CD4-positive, alpha-beta T cell treated with Interleukin-21 for 1 hour (primary cell): Measurements from ENCODE around the gene SLC12A9.

Experiments used
- DNase-seq: peaks from one replicate; pipeline ENCODE4 v3.0.0-alpha.2; 2020

Gene SLC12A9

GRCh38 chr7:100885440-100886141 is 33.1 kb downstream of the SLC12A9 start:
- no peak for DNase-seq

GRCh38 chr7:100886142-100886935 is 33.8 kb downstream of the SLC12A9 start:
- DNase-seq: no peak

GRCh38 chr7:100886936-100887515 is 34.5 kb downstream of the SLC12A9 start:
- peak; percentile 39 for DNase-seq

- peak; percentile 77 for DNase-seq
These were observed 35.2 kb downstream of the SLC12A9 start for GRCh38 chr7:100887516-100888290.

- DNase-seq: no peak
These were observed 35.9 kb downstream of the SLC12A9 start for GRCh38 chr7:100888291-100888987.

GRCh38 chr7:100888988-100889750 is 36.7 kb downstream of the SLC12A9 start, which contains the start of gene UFSP1:
Gene UFSP1 (minus strand): TSS chr7:100889715. CDS start chr7:100889271, 444 bp downstream.
- DNase-seq: no peak

GRCh38 chr7:100890653-100891567 is 38.4 kb downstream of the SLC12A9 start:
- no peak for DNase-seq

- no peak for DNase-seq
These were observed 39.2 kb downstream of the SLC12A9 start for GRCh38 chr7:100891568-100892247.

GRCh38 chr7:100892364-100893317 is 40.1 kb downstream of the SLC12A9 start:
- DNase-seq: no peak

- DNase-seq: no peak
These were observed 40.9 kb downstream of the SLC12A9 start for GRCh38 chr7:100893318-100893895.

- DNase-seq: no peak
These were observed 41.6 kb downstream of the SLC12A9 start for GRCh38 chr7:100893910-100894721.

GRCh38 chr7:100894860-100895700 is 42.6 kb downstream of the SLC12A9 start:
- DNase-seq: peak; percentile 57

- no peak for DNase-seq
These were observed 43.1 kb downstream of the SLC12A9 start, which contains the start of gene ACHE for GRCh38 chr7:100895701-100895955. Gene ACHE (minus strand): TSS chr7:100895888. CDS start chr7:100894232, 1,656 bp downstream.

- DNase-seq: peak; percentile 56
These were observed 43.6 kb downstream of the SLC12A9 start for GRCh38 chr7:100895956-100896731.
